Measurements from ENCODE around the gene CPB2. TPM values are rescaled to one million over a fixed set of nuclear protein-coding genes. Genes with fewer than 3 reads are reported as not detected.

CPB2 gene
- total RNA-seq, 4 donors from 2014 or later: 0.28 TPM; not detected in 3

GRCh38 chr13:46134494-46134893 lies 29.7 kb upstream of the CPB2 start:
- no peaks in the 10 kb centered on the region for H3K27me3 ChIP-seq
- H3K4me3 ChIP-seq: no peak overlapping the region
- TF ChIP-seq CTCF (IDR thresholded peaks at IDR 0.05): no peak
- TF ChIP-seq POLR2A (IDR thresholded peaks at IDR 0.05): no peak
- DNase-seq: no peak
- H3K4me1 ChIP-seq: no peaks in the 10 kb centered on the region
- intact Hi-C loops (cut with DNase I; ENCODE audit: low total_unique reads): no loop called here
- H3K27ac ChIP-seq: no peak overlapping the region
- no peaks in the 10 kb centered on the region for H3K9me3 ChIP-seq
- H3K36me3 ChIP-seq: no peaks in the 10 kb centered on the region

GRCh38 chr13:46132109-46132508 lies 27.3 kb upstream of the CPB2 start:
- Histone ChIP-seq H3K9me3 (no peaks in the 10 kb centered on the region), H3K36me3 (no peaks in the 10 kb centered on the region), H3K4me1 (no peaks in the 10 kb centered on the region), H3K4me3 (no peak overlapping the region), H3K27me3 (no peaks in the 10 kb centered on the region), H3K27ac (no peak overlapping the region)
- intact Hi-C loops (cut with DNase I; ENCODE audit: low total_unique reads): no loop called here
- TF ChIP-seq CTCF (IDR thresholded peaks at IDR 0.05) (no peak), POLR2A (IDR thresholded peaks at IDR 0.05) (no peak)
- DNase-seq: no peak

- no peak for TF ChIP-seq POLR2A (IDR thresholded peaks at IDR 0.05)
- no peak for TF ChIP-seq CTCF (IDR thresholded peaks at IDR 0.05)
- Histone ChIP-seq H3K27ac (no peak overlapping the region), H3K36me3 (no peaks in the 10 kb centered on the region), H3K9me3 (no peaks in the 10 kb centered on the region), H3K27me3 (no peaks in the 10 kb centered on the region), H3K4me3 (no peak overlapping the region), H3K4me1 (no peaks in the 10 kb centered on the region)
- intact Hi-C loops (cut with DNase I; ENCODE audit: low total_unique reads): no loop called here
- DNase-seq: no peak
Measured at GRCh38 chr13:46131705-46132104, 26.9 kb upstream of the CPB2 start.

GRCh38 chr13:46129955-46130618 lies 25.3 kb upstream of the CPB2 start:
- intact Hi-C loops (cut with DNase I; ENCODE audit: low total_unique reads): no loop called here
- no peaks in the 10 kb centered on the region for H3K36me3 ChIP-seq
- no peak for DNase-seq
- no peaks in the 10 kb centered on the region for H3K27me3 ChIP-seq
- no peaks in the 10 kb centered on the region for H3K9me3 ChIP-seq
- H3K4me3 ChIP-seq: no peak overlapping the region
- no peak overlapping the region for H3K27ac ChIP-seq
- H3K4me1 ChIP-seq: no peaks in the 10 kb centered on the region
- TF ChIP-seq CTCF (IDR thresholded peaks at IDR 0.05): no peak
- no peak for TF ChIP-seq POLR2A (IDR thresholded peaks at IDR 0.05)

GRCh38 chr13:46129124-46129523 lies 24.3 kb upstream of the CPB2 start:
- no peak for TF ChIP-seq POLR2A (IDR thresholded peaks at IDR 0.05)
- TF ChIP-seq CTCF (IDR thresholded peaks at IDR 0.05): no peak
- Histone ChIP-seq H3K36me3 (no peaks in the 10 kb centered on the region), H3K27ac (no peak overlapping the region), H3K27me3 (no peaks in the 10 kb centered on the region), H3K4me1 (no peaks in the 10 kb centered on the region), H3K9me3 (no peaks in the 10 kb centered on the region), H3K4me3 (no peak overlapping the region)
- no peak for DNase-seq
- intact Hi-C loops (cut with DNase I; ENCODE audit: low total_unique reads): no loop called here
